K562 (cell line): ENCODE measurements around the gene GRIN2D. TPM values are rescaled to one million over a fixed set of nuclear protein-coding genes. Genes with fewer than 3 reads are reported as not detected.

Experiments used
- ATAC-seq: fragments of 200-7000 bp; cut with Tn5 transposase; 3 replicates; pipeline ENCODE4 v1.9.1; 2020; ENCODE audit warnings: moderate library complexity
- BruUV-seq: library from RNA; stranded (reverse); fragments of 400-500 nt; replicated peaks from 2 replicates; lab custom pipeline; 2021; lab: Mats Ljungman, UMichigan
- CTCF ChIA-PET: fragments of 300-600 bp; formaldehyde crosslinking; extraction: SDS; loops from one replicate; lab custom pipeline; 2021; ENCODE audit warnings: low intra/inter-chr PET ratio; lab: Yijun Ruan, JAX
- POLR2A ChIA-PET: fragments of 300-600, 350-650 bp; sonication (Branson Sonifier 250); formaldehyde crosslinking; extraction: SDS; loops from one replicate; lab custom pipeline; 2021; ENCODE audit warnings: antibody characterized with exemption, inconsistent platforms; lab: Yijun Ruan, JAX
- DNase-seq, 4 experiments: peaks; one replicate each; pipeline versions ENCODE4 v3.0.0 to v3.0.0-alpha.2; 2011 to 2018; ENCODE audit warnings: low spot score in 3 of 4, mixed read lengths in 3 of 4; ENCODE audit errors: extremely low read depth in 1 of 4
- FAIRE-seq: peaks from 2 replicates; lab custom pipeline; 2011; peaks lifted over from hg19 to GRCh38; lab: Jason Lieb, UNC
- H2AFZ ChIP-seq: 2 replicates; pipeline ENCODE4 v1.6.0; 2011; ENCODE audit warnings: low read depth, low read length, control low read depth, inconsistent platforms
- H3K27ac ChIP-seq: fragments of 200-600 bp; 3 replicates; pipeline ENCODE4 v1.8.0; 2011; ENCODE audit warnings: low read depth, mild to moderate bottlenecking, control low read depth, inconsistent platforms, low read length, moderate library complexity, mixed read lengths; ENCODE audit errors: extremely low read depth
- H3K27me3 ChIP-seq, 2 experiments: fragments of 300-600 bp in 1 of 2; 2 replicates in 1 of 2; 3 replicates in 1 of 2; pipeline versions ENCODE4 v1.6.0 to v1.8.0; 2011; ENCODE audit warnings: inconsistent platforms in 2 of 2, low read length in 2 of 2, mild to moderate bottlenecking in 1 of 2, mixed read lengths in 1 of 2, moderate library complexity in 1 of 2; ENCODE audit not compliant: control insufficient read depth in 2 of 2, insufficient read depth in 2 of 2
- H3K36me3 ChIP-seq: fragments of 300-600 bp; 3 replicates; pipeline ENCODE4 v1.8.0; 2011; ENCODE audit warnings: mild to moderate bottlenecking, low read length, inconsistent platforms; ENCODE audit not compliant: control insufficient read depth, insufficient read depth
- H3K4me1 ChIP-seq, 2 experiments: fragments of 200-600 bp in 1 of 2; replicated peaks in 1 of 2; 2 replicates in 1 of 2; 3 replicates in 1 of 2; pipeline versions ENCODE4 v1.5.1 to v1.8.0; 2011; ENCODE audit warnings: inconsistent platforms in 2 of 2, low read length in 2 of 2, mild to moderate bottlenecking in 1 of 2, mixed read lengths in 1 of 2, moderate library complexity in 1 of 2; ENCODE audit not compliant: control insufficient read depth in 2 of 2, insufficient read depth in 2 of 2
- H3K4me2 ChIP-seq: 2 replicates; pipeline ENCODE4 v1.6.1; 2011; ENCODE audit warnings: low read length, control low read depth, inconsistent platforms, mixed read lengths; ENCODE audit not compliant: insufficient read depth
- H3K4me3 ChIP-seq: fragments of 200-600 bp; sonication (generic), shearing (Covaris generic); 2 replicates; pipeline ENCODE4 v1.5.1; 2016; ENCODE audit warnings: control low read depth, inconsistent platforms
- H3K79me2 ChIP-seq: fragments of 200-600 bp; 3 replicates; pipeline ENCODE4 v1.8.0; 2011; ENCODE audit warnings: low read length, inconsistent platforms; ENCODE audit not compliant: control insufficient read depth, insufficient read depth
- H3K9ac ChIP-seq, 2 experiments: 2 replicates each; pipeline versions ENCODE4 v1.6.0 to v1.6.1; 2011; ENCODE audit warnings: low read depth in 2 of 2, low read length in 2 of 2, control low read depth in 1 of 2, inconsistent platforms in 1 of 2, mild to moderate bottlenecking in 1 of 2, mixed read lengths in 1 of 2; ENCODE audit not compliant: insufficient read depth in 1 of 2
- H3K9me1 ChIP-seq: one replicate; pipeline ENCODE4 v1.6.0; 2011; ENCODE audit warnings: inconsistent platforms, mild to moderate bottlenecking, low read length, moderate library complexity; ENCODE audit not compliant: control insufficient read depth, insufficient read depth
- H3K9me3 ChIP-seq: replicated peaks from 2 replicates; pipeline ENCODE4 v1.5.1; 2011; ENCODE audit warnings: low read depth, low read length, inconsistent platforms; ENCODE audit not compliant: control insufficient read depth, insufficient read depth
- H4K20me1 ChIP-seq: replicated peaks from 2 replicates; pipeline ENCODE4 v1.6.1; 2011; ENCODE audit warnings: low read length, inconsistent platforms, mixed read lengths; ENCODE audit not compliant: control insufficient read depth, insufficient read depth
- ADNP ChIP-seq: fragments of 200-800 bp; sonication (Bioruptor generic); IDR thresholded peaks from 2 replicates; pipeline ENCODE4 v1.6.1; 2016; ENCODE audit warnings: missing genetic modification characterization, missing compliant biosample characterization
- CTCF ChIP-seq, 3 experiments: IDR thresholded peaks in 2 of 3; conservative IDR thresholded peaks in 1 of 3; 2 replicates each; pipeline ENCODE4 v1.5.1; 2011 to 2012; ENCODE audit warnings: low read length in 3 of 3, mild to moderate bottlenecking in 3 of 3, control low read depth in 2 of 3, improper control_type of control experiment in 1 of 3, inconsistent platforms in 1 of 3, low read depth in 1 of 3, mixed read lengths in 1 of 3, moderate library complexity in 1 of 3; ENCODE audit not compliant: insufficient read depth in 2 of 3
- HDAC1 ChIP-seq, 2 experiments: fragments of 450-650 bp; IDR thresholded peaks; 2 replicates each; pipeline ENCODE4 v1.6.1; 2016 to 2017; ENCODE audit warnings: inconsistent platforms in 1 of 2, mild to moderate bottlenecking in 1 of 2, moderate library complexity in 1 of 2
- IFI16 ChIP-seq: fragments of 250-450 bp; sonication (Bioruptor Pico); IDR thresholded peaks from 2 replicates; pipeline ENCODE4 v2.1.2; 2022; ENCODE audit warnings: mild to moderate bottlenecking, inconsistent platforms
- KDM1A ChIP-seq, 2 experiments: fragments of 450-650 bp; IDR thresholded peaks; 2 replicates each; pipeline ENCODE4 v1.6.1; 2016; ENCODE audit warnings: mild to moderate bottlenecking in 2 of 2
- NR0B1 ChIP-seq: fragments of 450-650 bp; IDR thresholded peaks from one replicate; pipeline ENCODE4 v1.6.1; 2018; ENCODE audit warnings: mild to moderate bottlenecking, moderate library complexity; ENCODE audit not compliant: partially characterized antibody
- POLR2A ChIP-seq: fragments of 450-650 bp; conservative IDR thresholded peaks from 2 replicates; pipeline ENCODE4 v1.6.1; 2016
- RBM25 ChIP-seq: fragments of 200-400 bp; formaldehyde crosslinking; IDR thresholded peaks from 2 replicates; pipeline ENCODE4 v1.6.1; 2018; ENCODE audit warnings: low read length, low read depth, moderate library complexity; ENCODE audit not compliant: severe bottlenecking
- ZFP36 ChIP-seq: fragments of 150-350 bp; IDR thresholded peaks from 2 replicates; pipeline ENCODE4 v1.6.1; 2018; ENCODE audit warnings: low read length, low read depth; ENCODE audit not compliant: partially characterized antibody
- ZFX ChIP-seq: sonication (generic); formaldehyde crosslinking; IDR thresholded peaks from 2 replicates; pipeline ENCODE4 v1.8.0; 2022; ENCODE audit warnings: mild to moderate bottlenecking, missing genetic modification reagents, moderate library complexity
- ZNF121 ChIP-seq: sonication (generic); formaldehyde crosslinking; conservative IDR thresholded peaks from 2 replicates; pipeline ENCODE4 v1.8.0; 2022; ENCODE audit warnings: missing genetic modification reagents
- ZNF778 ChIP-seq: fragments of 450-650 bp; formaldehyde crosslinking; IDR thresholded peaks from 2 replicates; pipeline ENCODE4 v1.4.0; 2020; ENCODE audit warnings: mild to moderate bottlenecking, moderate library complexity
- WGBS: fragments of 100-300 bp; shearing (Covaris generic); methylation state at CpG from one replicate; pipeline ENCODE4 v1.1.6; 2016; ENCODE audit warnings: low coverage, mixed read lengths; ENCODE audit not compliant: insufficient coverage; ENCODE audit errors: missing lambda C conversion rate; 5-methylcytosine and 5-hydroxymethylcytosine counted together
- in situ Hi-C: fragments of 300-500 bp; cut with MboI; formaldehyde crosslinking; loops from 4 replicates; pipeline ENCODE4 v1.15.0; 2018; ENCODE audit warnings: inconsistent platforms, mixed read lengths
- intact Hi-C: fragments of 100-400 bp; cut with micrococcal nuclease; formaldehyde crosslinking; loops from 2 replicates; pipeline ENCODE4 v1.14.2; 2022
- polyA plus RNA-seq, 8 experiments: library from polyadenylated mRNA; depleted of rRNA in 4 of 8; stranded (reverse) in 5 of 8; unstranded in 3 of 8; fragments of >200 nt; fragmentation: Nextera tagmentation in 2 of 8; fragmentation: Illumina TruSeq in 1 of 8; extraction: Ambion mirVana in 2 of 8; extraction: Trizol in 1 of 8; gene quantifications; 2 replicates each; pipeline versions ENCODE4 v1.2.1 to v1.2.3, GENCODE V29; 2011 to 2014; ENCODE audit warnings: inconsistent platforms in 1 of 8, missing spikeins in 1 of 8
- total RNA-seq, 7 experiments: library from RNA; depleted of rRNA in 6 of 7; stranded (reverse); fragments of >200 nt in 6 of 7; fragmentation: Illumina TruSeq in 2 of 7; extraction: Trizol in 2 of 7; gene quantifications; 2 replicates each; pipeline versions ENCODE4 v1.2.1 to v1.2.3, GENCODE V29; 2011 to 2021; ENCODE audit warnings: low replicate concordance in 1 of 7

Gene GRIN2D
- total and polyA plus RNA-seq, 9 of the 15 experiments (the other 6 are each of a cell fraction or from before 2014, with no cell fraction given), result 0.32 to 31.5 (median 1.8) TPM

GRCh38 chr19:48436586-48436985 is 43.1 kb downstream of the GRIN2D start:
- no peak overlapping the region for H3K4me3 ChIP-seq
- H4K20me1 ChIP-seq, result no peaks in the 10 kb centered on the region
- WGBS, result 79% methylated on average over 5 of the region's 5 CpGs
- no peaks in the 10 kb centered on the region for H3K27me3 ChIP-seq
- peaks cover 38% of the 10 kb centered on the region; the same call in 1 of the 3 replicates for H3K36me3 ChIP-seq
- BruUV-seq, result no TSS peak
- H3K9me1 ChIP-seq, result no peaks in the 10 kb centered on the region
- in situ Hi-C loops, result no loop called here
- FAIRE-seq (peak; percentile 6), ATAC-seq (no peak), DNase-seq (peak in 1 of 4 experiments; percentile 16)
- no peak overlapping the region for H3K9ac ChIP-seq
- CTCF ChIA-PET, result no interaction called here
- peaks cover 0 to under 1% of the 10 kb centered on the region in 2 experiments; a peak in 1 of 5 replicates for H3K4me1 ChIP-seq
- no peak overlapping the region for H3K27ac ChIP-seq
- TF ChIP-seq ZFX (CRISPR knock-in tag) (no peak), POLR2A (0 out of 2 replicates have a peak, but pooled peaks have one; percentile 14), ZNF778 (CRISPR knock-in tag) (no peak), RBM25 (peak; percentile 28)
- intact Hi-C loops, result no loop called here
- H3K9me3 ChIP-seq, result no peaks in the 10 kb centered on the region
- POLR2A ChIA-PET, result interaction anchor here (0.5 kb wide), 1 partner anchor 326 kb away, joined by 3 read pairs; no protein-coding TSS in a partner anchor
- H2AFZ ChIP-seq, result no peak overlapping the region
- H3K79me2 ChIP-seq, result no peaks in the 10 kb centered on the region
- no peak overlapping the region for H3K4me2 ChIP-seq

- 90% methylated on average over 8 of the region's 20 CpGs for WGBS
- no peak overlapping the region for H3K4me2 ChIP-seq
- H3K79me2 ChIP-seq, result peaks cover 8% of the 10 kb centered on the region
- in situ Hi-C loops, result no loop called here
- no TSS peak for BruUV-seq
- no peak overlapping the region for H2AFZ ChIP-seq
- POLR2A ChIA-PET, result interaction anchor here (1.0 to 1.1 kb wide), 3 partner anchors 11 to 41 kb away, joined by 3 to 6 read pairs (median 4); no protein-coding TSS in a partner anchor
- H4K20me1 ChIP-seq, result no peaks in the 10 kb centered on the region
- CTCF ChIA-PET, result no interaction called here
- H3K36me3 ChIP-seq, result peaks cover 34% of the 10 kb centered on the region; the same call in 2 of the 3 replicates
- no peak for FAIRE-seq
- no peak for DNase-seq
- intact Hi-C loops, result no loop called here
- peaks cover 10 to 14% of the 10 kb centered on the region in 2 experiments for H3K4me1 ChIP-seq
- no peak overlapping the region for H3K27ac ChIP-seq
- H3K9me3 ChIP-seq, result no peaks in the 10 kb centered on the region
- H3K9ac ChIP-seq, result no peak overlapping the region; a peak in 1 of 4 replicates
- no peak for ATAC-seq
- no peaks in the 10 kb centered on the region for H3K9me1 ChIP-seq
- H3K27me3 ChIP-seq, result no peaks in the 10 kb centered on the region
- H3K4me3 ChIP-seq, result no peak overlapping the region
- TF ChIP-seq ZNF121 (CRISPR knock-in tag) (peak; percentile 89), ADNP (tag) (peak; percentile 80; the same call in 1 of the 2 replicates), KDM1A (IDR thresholded peaks at IDR 0.05) (peak; percentile 42 to 70; a peak in 3 of 4 replicates), IFI16 (CRISPR knock-in tag) (no peak), ZFP36 (no peak), RBM25 (peak; percentile 78), NR0B1 (no peak), HDAC1 (IDR thresholded peaks at IDR 0.05) (no peak), CTCF (IDR thresholded peaks at IDR 0.05 in 2 of 3, conservative IDR thresholded peaks at IDR 0.05 in 1 of 3; ENCODE audit: insufficient read depth in 2 of 3, low read depth in 1 of 3, low read length in 3 of 3) (no peak)
Observed at GRCh38 chr19:48441360-48442050, 48.0 kb downstream of the GRIN2D start.
